Breast epithelium (tissue), 4 donors: ENCODE results near the gene ERGIC1. TPM values are rescaled to one million over a fixed set of nuclear protein-coding genes. Genes with fewer than 3 reads are reported as not detected.

ENCODE experiments used
- DNase-seq, 2 donors: peaks; one replicate each; pipeline ENCODE4 v3.0.0-alpha.2; 2019; ENCODE audit warnings: low spot score in 2 of 2
- H3K27ac ChIP-seq, 2 donors: fragments of 200-600 bp; sonication (generic) in 1 of 2; one replicate each; pipeline ENCODE4 v1.5.1; 2016 to 2019; ENCODE audit warnings: mild to moderate bottlenecking in 1 of 2
- H3K27me3 ChIP-seq, 2 donors: fragments of 200-600 bp; sonication (generic) in 1 of 2; one replicate each; pipeline versions ENCODE4 v1.5.1 to v1.6.0; 2017 to 2019; ENCODE audit warnings: control low read depth in 1 of 2, mild to moderate bottlenecking in 1 of 2
- H3K36me3 ChIP-seq: fragments of 200-600 bp; one replicate; pipeline ENCODE4 v1.5.1; 2019
- H3K4me1 ChIP-seq, 2 donors: fragments of 200-600 bp; sonication (generic); one replicate each; pipeline ENCODE4 v1.5.1; 2016 to 2019; ENCODE audit warnings: control low read depth in 1 of 2
- H3K4me3 ChIP-seq, 3 donors: fragments of 200-600 bp; sonication (generic); 1 replicate in 2 of 3; 2 replicates in 1 of 3; pipeline ENCODE4 v1.5.1; 2016 to 2019; ENCODE audit warnings: mild to moderate bottlenecking in 3 of 3, moderate library complexity in 2 of 3
- H3K9me3 ChIP-seq, 2 donors: fragments of 200-600 bp; sonication (generic) in 1 of 2; one replicate each; pipeline ENCODE4 v1.5.1; 2016 to 2019; ENCODE audit warnings: control low read depth in 1 of 2
- POLR2A ChIP-seq: fragments of 450-650 bp; IDR thresholded peaks from one replicate; pipeline ENCODE4 v1.6.1; 2016; ENCODE audit warnings: antibody characterized with exemption, mild to moderate bottlenecking, moderate library complexity
- POLR2AphosphoS5 ChIP-seq, 3 donors: sonication (generic); formaldehyde crosslinking; IDR thresholded peaks; one replicate each; pipeline ENCODE4 v1.6.1; 2017; ENCODE audit warnings: antibody characterized with exemption in 3 of 3
- intact Hi-C: fragments of 100-400 bp; cut with DNase I; formaldehyde crosslinking; loops from one replicate; pipeline ENCODE4 v1.15.1; 2023; ENCODE audit warnings: low total_unique reads
- total RNA-seq, 3 donors: library from RNA; depleted of rRNA; stranded (reverse); fragments of >200 nt; gene quantifications; one replicate each; pipeline ENCODE4 v1.1.0, GENCODE V29; 2016
- TF ChIP-seq, protein P1 (sequence below), 3 donors: fragments of 450-650 bp; IDR thresholded peaks; one replicate each; pipeline ENCODE4 v1.5.1; 2016 to 2017; ENCODE audit warnings: antibody characterized with exemption in 3 of 3, mild to moderate bottlenecking in 3 of 3, moderate library complexity in 3 of 3

The ERGIC1 gene
- total RNA-seq, 3 donors from 2014 or later, result 86.6 to 139 (median 95.2) TPM

GRCh38 chr5:172838151-172838875 is 4.3 kb downstream of the ERGIC1 start:
- DNase-seq, result no peak
- Histone ChIP-seq H3K27me3 (no peaks in the 10 kb centered on the region), H3K9me3 (no peaks in the 10 kb centered on the region), H3K27ac (peak overlapping the region; percentile 80 to 94), H3K36me3 (no peaks in the 10 kb centered on the region), H3K4me1 (peaks cover 5 to 6% of the 10 kb centered on the region in 2 donors), H3K4me3 (no peak overlapping the region)
- no peak for TF ChIP-seq POLR2AphosphoS5 (IDR thresholded peaks at IDR 0.05)
- TF ChIP-seq, protein P1, sequence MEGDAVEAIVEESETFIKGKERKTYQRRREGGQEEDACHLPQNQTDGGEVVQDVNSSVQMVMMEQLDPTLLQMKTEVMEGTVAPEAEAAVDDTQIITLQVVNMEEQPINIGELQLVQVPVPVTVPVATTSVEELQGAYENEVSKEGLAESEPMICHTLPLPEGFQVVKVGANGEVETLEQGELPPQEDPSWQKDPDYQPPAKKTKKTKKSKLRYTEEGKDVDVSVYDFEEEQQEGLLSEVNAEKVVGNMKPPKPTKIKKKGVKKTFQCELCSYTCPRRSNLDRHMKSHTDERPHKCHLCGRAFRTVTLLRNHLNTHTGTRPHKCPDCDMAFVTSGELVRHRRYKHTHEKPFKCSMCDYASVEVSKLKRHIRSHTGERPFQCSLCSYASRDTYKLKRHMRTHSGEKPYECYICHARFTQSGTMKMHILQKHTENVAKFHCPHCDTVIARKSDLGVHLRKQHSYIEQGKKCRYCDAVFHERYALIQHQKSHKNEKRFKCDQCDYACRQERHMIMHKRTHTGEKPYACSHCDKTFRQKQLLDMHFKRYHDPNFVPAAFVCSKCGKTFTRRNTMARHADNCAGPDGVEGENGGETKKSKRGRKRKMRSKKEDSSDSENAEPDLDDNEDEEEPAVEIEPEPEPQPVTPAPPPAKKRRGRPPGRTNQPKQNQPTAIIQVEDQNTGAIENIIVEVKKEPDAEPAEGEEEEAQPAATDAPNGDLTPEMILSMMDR (IDR thresholded peaks at IDR 0.05), result no peak
- no peak for TF ChIP-seq POLR2A
- intact Hi-C loops, result no loop called here

DNA sequence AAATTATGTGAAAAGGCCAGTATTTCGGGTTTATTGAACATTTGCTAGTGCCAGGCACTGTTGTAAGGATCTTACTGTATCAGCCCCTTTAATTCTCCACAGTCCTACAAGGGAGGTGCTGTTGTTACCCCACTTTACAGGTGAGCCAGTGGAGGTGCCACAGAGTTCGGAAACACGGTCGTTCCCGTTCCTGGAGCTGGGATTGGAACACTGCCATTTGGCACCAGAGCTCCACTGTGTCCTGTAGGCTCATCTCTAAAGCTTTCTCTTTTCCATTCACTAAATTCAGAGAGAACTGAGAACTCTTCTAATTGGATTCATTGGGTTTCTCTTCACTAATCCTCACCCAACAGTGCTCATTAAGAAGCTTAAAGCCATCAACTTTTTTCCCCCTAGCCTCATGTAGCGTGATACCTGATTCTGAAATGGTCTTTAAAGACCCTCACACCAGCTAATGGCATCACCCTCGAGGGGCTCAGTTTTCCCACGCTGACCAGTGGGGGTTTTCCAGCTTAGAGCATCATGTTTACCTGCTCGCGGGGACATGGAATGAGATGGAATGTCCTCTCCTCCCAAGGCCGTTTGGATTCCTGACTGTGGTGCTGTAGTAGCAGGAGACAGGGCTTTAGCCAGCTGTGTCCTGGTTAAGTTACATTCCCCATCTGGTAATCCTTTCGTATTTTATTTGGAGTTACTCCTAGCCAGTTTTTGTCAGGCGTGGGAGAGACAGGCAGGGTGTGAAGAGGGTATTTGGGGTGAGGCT is 5.8 kb downstream of the ERGIC1 start:
- no peaks in the 10 kb centered on the region for H3K36me3 ChIP-seq
- peak; percentile 53 to 73 for DNase-seq
- intact Hi-C loops, result no loop called here
- peak overlapping the region; percentile 67 to 73 for H3K27ac ChIP-seq
- H3K4me1 ChIP-seq, result peaks cover 5 to 6% of the 10 kb centered on the region in 2 donors
- no peaks in the 10 kb centered on the region for H3K27me3 ChIP-seq
- H3K9me3 ChIP-seq, result no peaks in the 10 kb centered on the region
- H3K4me3 ChIP-seq, result peak overlapping the region in 1 of 3 donors; percentile 33
- TF ChIP-seq POLR2A (no peak), POLR2AphosphoS5 (IDR thresholded peaks at IDR 0.05) (no peak)
- TF ChIP-seq, protein P1 (IDR thresholded peaks at IDR 0.05), result no peak

- H3K36me3 ChIP-seq, result no peaks in the 10 kb centered on the region
- no peak for DNase-seq
- H3K27me3 ChIP-seq, result no peaks in the 10 kb centered on the region
- H3K27ac ChIP-seq, result peak overlapping the region; percentile 67 to 73
- TF ChIP-seq POLR2AphosphoS5 (IDR thresholded peaks at IDR 0.05) (no peak), POLR2A (no peak)
- TF ChIP-seq, protein P1 (IDR thresholded peaks at IDR 0.05), result no peak
- peak overlapping the region in 1 of 3 donors; percentile 33 for H3K4me3 ChIP-seq
- intact Hi-C loops, result no loop called here
- H3K9me3 ChIP-seq, result no peaks in the 10 kb centered on the region
- peaks cover 5 to 6% of the 10 kb centered on the region in 2 donors for H3K4me1 ChIP-seq
Measured at GRCh38 chr5:172840432-172841154, 6.5 kb downstream of the ERGIC1 start.

GRCh38 chr5:172841256-172841655 is 7.2 kb downstream of the ERGIC1 start:
- Histone ChIP-seq H3K36me3 (no peaks in the 10 kb centered on the region), H3K27me3 (no peaks in the 10 kb centered on the region), H3K4me3 (no peak overlapping the region), H3K9me3 (no peaks in the 10 kb centered on the region), H3K27ac (peak overlapping the region; percentile 67 to 73), H3K4me1 (peaks cover 0 to 6% of the 10 kb centered on the region in 2 donors)
- DNase-seq, result no peak
- intact Hi-C loops, result no loop called here
- TF ChIP-seq, protein P1 (IDR thresholded peaks at IDR 0.05), result no peak
- TF ChIP-seq POLR2AphosphoS5 (IDR thresholded peaks at IDR 0.05) (no peak), POLR2A (no peak)
